ENCODE results near the gene BARHL1. TPM values are rescaled to one million over a fixed set of nuclear protein-coding genes. Genes with fewer than 3 reads are reported as not detected.

BARHL1 gene
- total RNA-seq, 2 donors from 2014 or later, result not detected

- DNase-seq (ENCODE audit: low spot score) (no peak), ATAC-seq (ENCODE audit: insufficient number of reproducible peaks, low FRiP score, low read depth) (no peak)
- Histone ChIP-seq H3K9me3 (peaks cover 3% of the 10 kb centered on the region), H3K4me3 (no peak overlapping the region), H3K4me1 (ENCODE audit: control insufficient read depth in 1 of 2, low read depth in 2 of 2) (no peaks in the 10 kb centered on the region), H3K27ac (no peak overlapping the region), H3K36me3 (no peaks in the 10 kb centered on the region), H3K27me3 (replicated peaks; ENCODE audit: insufficient read depth) (no peaks in the 10 kb centered on the region)
- TF ChIP-seq, protein P1, sequence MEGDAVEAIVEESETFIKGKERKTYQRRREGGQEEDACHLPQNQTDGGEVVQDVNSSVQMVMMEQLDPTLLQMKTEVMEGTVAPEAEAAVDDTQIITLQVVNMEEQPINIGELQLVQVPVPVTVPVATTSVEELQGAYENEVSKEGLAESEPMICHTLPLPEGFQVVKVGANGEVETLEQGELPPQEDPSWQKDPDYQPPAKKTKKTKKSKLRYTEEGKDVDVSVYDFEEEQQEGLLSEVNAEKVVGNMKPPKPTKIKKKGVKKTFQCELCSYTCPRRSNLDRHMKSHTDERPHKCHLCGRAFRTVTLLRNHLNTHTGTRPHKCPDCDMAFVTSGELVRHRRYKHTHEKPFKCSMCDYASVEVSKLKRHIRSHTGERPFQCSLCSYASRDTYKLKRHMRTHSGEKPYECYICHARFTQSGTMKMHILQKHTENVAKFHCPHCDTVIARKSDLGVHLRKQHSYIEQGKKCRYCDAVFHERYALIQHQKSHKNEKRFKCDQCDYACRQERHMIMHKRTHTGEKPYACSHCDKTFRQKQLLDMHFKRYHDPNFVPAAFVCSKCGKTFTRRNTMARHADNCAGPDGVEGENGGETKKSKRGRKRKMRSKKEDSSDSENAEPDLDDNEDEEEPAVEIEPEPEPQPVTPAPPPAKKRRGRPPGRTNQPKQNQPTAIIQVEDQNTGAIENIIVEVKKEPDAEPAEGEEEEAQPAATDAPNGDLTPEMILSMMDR (IDR thresholded peaks at IDR 0.05), result no peak
Observed at GRCh38 chr9:132539096-132539495, 43.3 kb upstream of the BARHL1 start.

DNA sequence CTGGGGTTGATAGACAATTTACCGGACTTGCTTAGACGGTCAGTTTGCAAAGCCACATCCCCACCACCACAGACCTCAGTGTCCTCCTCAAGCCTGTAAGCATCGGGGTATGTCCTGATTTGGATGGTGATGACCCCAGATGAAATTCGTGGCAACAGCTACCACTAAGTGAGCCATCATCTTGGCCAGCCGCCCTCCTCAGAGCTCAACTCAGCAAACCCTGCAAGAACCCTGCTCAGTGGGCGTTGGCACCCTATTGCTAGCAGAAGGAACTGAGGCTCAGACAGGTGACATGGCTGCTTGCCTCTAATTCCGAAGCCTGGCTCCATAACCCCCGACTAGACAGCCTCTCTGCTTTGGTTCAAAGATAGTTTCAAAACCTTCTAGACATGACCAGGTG is 41.4 kb upstream of the BARHL1 start:
- H3K27ac ChIP-seq, result no peak overlapping the region
- no peak for DNase-seq (ENCODE audit: low spot score)
- no peak for ATAC-seq (ENCODE audit: insufficient number of reproducible peaks, low FRiP score, low read depth)
- no peaks in the 10 kb centered on the region for H3K9me3 ChIP-seq
- TF ChIP-seq, protein P1 (IDR thresholded peaks at IDR 0.05), result no peak
- no peak overlapping the region for H3K4me3 ChIP-seq
- H3K36me3 ChIP-seq, result no peaks in the 10 kb centered on the region
- H3K4me1 ChIP-seq (ENCODE audit: control insufficient read depth in 1 of 2, low read depth in 2 of 2), result peaks cover 0 to under 1% of the 10 kb centered on the region in 2 donors
- no peaks in the 10 kb centered on the region for H3K27me3 ChIP-seq (replicated peaks; ENCODE audit: insufficient read depth)

DNA sequence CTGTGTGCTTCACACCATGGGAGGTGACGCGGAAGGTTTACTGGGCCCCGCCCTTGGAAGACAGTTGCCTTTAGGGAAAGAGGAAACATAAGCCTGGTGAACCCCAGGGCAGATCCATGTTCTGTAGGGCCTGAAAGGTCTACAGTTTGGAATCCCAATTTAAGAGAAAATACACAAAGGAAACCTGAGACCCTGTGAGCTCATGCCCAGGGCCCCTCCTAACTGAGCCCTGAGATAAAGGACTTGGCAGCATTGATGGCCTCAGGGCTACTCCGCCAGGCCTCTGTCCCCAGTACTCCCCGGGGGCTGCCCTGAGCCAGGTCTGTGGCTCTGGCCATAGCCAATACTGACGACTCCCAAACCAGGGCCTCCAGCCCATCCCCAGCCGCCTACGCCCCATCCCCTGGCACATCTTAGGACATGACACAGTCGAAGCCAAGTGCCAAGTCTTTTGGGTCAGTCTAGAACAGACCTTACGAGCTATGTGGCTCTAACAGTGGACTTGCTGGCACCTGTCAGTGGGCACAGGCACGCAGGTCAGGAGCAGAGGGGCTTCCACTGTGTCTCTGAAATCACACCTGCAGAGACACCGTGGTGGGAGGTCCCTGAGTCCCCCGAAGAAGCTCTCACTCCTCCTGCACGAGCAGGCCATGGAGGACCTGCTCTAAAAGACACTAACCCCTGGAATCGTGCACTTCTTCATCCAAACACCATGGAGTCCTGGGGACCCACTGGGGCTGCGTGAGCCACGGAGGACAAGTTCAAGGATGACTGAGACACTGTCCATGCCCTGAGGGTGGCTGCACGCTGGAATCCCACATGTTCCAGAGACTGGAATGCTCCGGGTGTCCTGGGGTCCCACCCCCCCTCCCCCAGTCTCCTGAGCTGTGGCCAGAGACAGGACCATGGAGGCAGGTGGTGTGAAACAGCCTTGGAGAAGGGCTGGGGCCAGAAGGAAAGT is 40.3 kb upstream of the BARHL1 start:
- Histone ChIP-seq H3K4me3 (no peak overlapping the region), H3K9me3 (no peaks in the 10 kb centered on the region), H3K4me1 (ENCODE audit: control insufficient read depth in 1 of 2, low read depth in 2 of 2) (peaks cover 0 to 6% of the 10 kb centered on the region in 2 donors), H3K27ac (no peak overlapping the region), H3K27me3 (replicated peaks; ENCODE audit: insufficient read depth) (no peaks in the 10 kb centered on the region), H3K36me3 (no peaks in the 10 kb centered on the region)
- DNase-seq (ENCODE audit: low spot score) (no peak), ATAC-seq (ENCODE audit: insufficient number of reproducible peaks, low FRiP score, low read depth) (no peak)
- TF ChIP-seq, protein P1 (IDR thresholded peaks at IDR 0.05), result no peak

GRCh38 chr9:132543251-132543650 is 39.2 kb upstream of the BARHL1 start:
- peaks cover 0 to 6% of the 10 kb centered on the region in 2 donors for H3K4me1 ChIP-seq (ENCODE audit: control insufficient read depth in 1 of 2, low read depth in 2 of 2)
- H3K4me3 ChIP-seq, result no peak overlapping the region
- TF ChIP-seq, protein P1 (IDR thresholded peaks at IDR 0.05), result no peak
- H3K9me3 ChIP-seq, result no peaks in the 10 kb centered on the region
- no peaks in the 10 kb centered on the region for H3K27me3 ChIP-seq (replicated peaks; ENCODE audit: insufficient read depth)
- no peak overlapping the region for H3K27ac ChIP-seq
- no peak for ATAC-seq (ENCODE audit: insufficient number of reproducible peaks, low FRiP score, low read depth)
- no peaks in the 10 kb centered on the region for H3K36me3 ChIP-seq
- DNase-seq (ENCODE audit: low spot score), result no peak

GRCh38 chr9:132543960-132544359 is 38.4 kb upstream of the BARHL1 start:
- no peak overlapping the region for H3K4me3 ChIP-seq
- no peak overlapping the region for H3K27ac ChIP-seq
- ATAC-seq (ENCODE audit: insufficient number of reproducible peaks, low FRiP score, low read depth) (no peak), DNase-seq (ENCODE audit: low spot score) (no peak)
- peaks cover 0 to 6% of the 10 kb centered on the region in 2 donors for H3K4me1 ChIP-seq (ENCODE audit: control insufficient read depth in 1 of 2, low read depth in 2 of 2)
- TF ChIP-seq, protein P1 (IDR thresholded peaks at IDR 0.05), result no peak
- H3K36me3 ChIP-seq, result no peaks in the 10 kb centered on the region
- no peaks in the 10 kb centered on the region for H3K9me3 ChIP-seq
- no peaks in the 10 kb centered on the region for H3K27me3 ChIP-seq (replicated peaks; ENCODE audit: insufficient read depth)

All from thoracic aorta (tissue), 2 donors.